SK-N-SH (cell line): ENCODE results near the gene TTC28.

Source experiments
- CHD2 ChIP-seq: fragments of 150-350 bp; IDR thresholded peaks from 2 replicates; pipeline ENCODE4 v1.6.1; 2018; ENCODE audit warnings: low read length; ENCODE audit not compliant: partially characterized antibody
- CTCF ChIP-seq: fragments of 200-600 bp; sonication (generic); IDR thresholded peaks from 2 replicates; pipeline ENCODE4 v1.6.1; 2017; ENCODE audit warnings: antibody characterized with exemption, mild to moderate bottlenecking, moderate library complexity
- EP300 ChIP-seq, 2 experiments: IDR thresholded peaks; 2 replicates each; pipeline versions ENCODE4 v1.4.0 to v1.6.1; 2012; ENCODE audit warnings: borderline replicate concordance in 1 of 2, low read depth in 1 of 2, low read length in 1 of 2
- EZH2phosphoT487 ChIP-seq: fragments of 200-600 bp; sonication (generic); IDR thresholded peaks from 2 replicates; pipeline ENCODE4 v1.6.1; 2017; ENCODE audit warnings: low read depth, mixed run types, mild to moderate bottlenecking, antibody characterized with exemption, moderate library complexity, borderline replicate concordance
- FOXJ3 ChIP-seq: sonication (generic); formaldehyde crosslinking; IDR thresholded peaks from 2 replicates; pipeline ENCODE4 v1.5.1; 2020; ENCODE audit warnings: mild to moderate bottlenecking, missing genetic modification reagents
- GABPA ChIP-seq: IDR thresholded peaks from 2 replicates; pipeline ENCODE4 v1.4.0; 2012; ENCODE audit warnings: low read depth, mild to moderate bottlenecking
- GATA2 ChIP-seq: sonication (generic); formaldehyde crosslinking; IDR thresholded peaks from 2 replicates; pipeline ENCODE4 v1.5.0; 2020; ENCODE audit warnings: mild to moderate bottlenecking, missing genetic modification reagents
- POLR2AphosphoS5 ChIP-seq: IDR thresholded peaks from 2 replicates; pipeline ENCODE4 v1.6.1; 2012; ENCODE audit warnings: low read depth, low read length
- RAD21 ChIP-seq: IDR thresholded peaks from 2 replicates; pipeline ENCODE4 v1.6.1; 2012; ENCODE audit warnings: mild to moderate bottlenecking, low read length
- RXRA ChIP-seq: IDR thresholded peaks from 2 replicates; pipeline ENCODE4 v1.4.0; 2012; ENCODE audit warnings: low read depth, mild to moderate bottlenecking, borderline replicate concordance
- TAF1 ChIP-seq: IDR thresholded peaks from 2 replicates; pipeline ENCODE4 v1.6.1; 2012; ENCODE audit warnings: low read depth, mild to moderate bottlenecking, low read length, moderate library complexity, borderline replicate concordance
- TCF12 ChIP-seq: IDR thresholded peaks from 2 replicates; pipeline ENCODE4 v1.4.0; 2012
- USF2 ChIP-seq: fragments of 150-350 bp; IDR thresholded peaks from 2 replicates; pipeline ENCODE4 v1.6.1; 2017; ENCODE audit warnings: antibody characterized with exemption, low read length, low read depth, borderline replicate concordance
- ZBTB33 ChIP-seq: IDR thresholded peaks from 2 replicates; pipeline ENCODE4 v1.4.0; 2012; ENCODE audit warnings: low read depth, borderline replicate concordance

- no peak for TF ChIP-seq CTCF
- no peak for TF ChIP-seq FOXJ3 (CRISPR knock-in tag)
- no peak for TF ChIP-seq RAD21
- no peak for TF ChIP-seq RXRA
- no peak for TF ChIP-seq TCF12
- no peak for TF ChIP-seq EP300 (IDR thresholded peaks at IDR 0.05; ENCODE audit: borderline replicate concordance in 1 of 2, low read depth in 1 of 2, low read length in 1 of 2)
- TF ChIP-seq GABPA = no peak
- no peak for TF ChIP-seq TAF1
- TF ChIP-seq ZBTB33 = no peak
- TF ChIP-seq GATA2 (CRISPR knock-in tag) = no peak
- TF ChIP-seq USF2 = no peak
- TF ChIP-seq CHD2 = no peak
- TF ChIP-seq EZH2phosphoT487 = no peak
- TF ChIP-seq POLR2AphosphoS5 = no peak
Measured at GRCh38 chr22:28013611-28014010, 666.0 kb downstream of the TTC28 start.
